CD4-positive, alpha-beta T cell treated with Interleukin-17A for 1 hour (primary cell): Measurements from ENCODE around the gene MYT1.
A peak's percentile ranks its signal among the peaks of the same experiment; 100 is the strongest.

Source experiments
- DNase-seq: peaks from one replicate; pipeline ENCODE4 v3.0.0-alpha.2; 2020

Gene MYT1

DNA sequence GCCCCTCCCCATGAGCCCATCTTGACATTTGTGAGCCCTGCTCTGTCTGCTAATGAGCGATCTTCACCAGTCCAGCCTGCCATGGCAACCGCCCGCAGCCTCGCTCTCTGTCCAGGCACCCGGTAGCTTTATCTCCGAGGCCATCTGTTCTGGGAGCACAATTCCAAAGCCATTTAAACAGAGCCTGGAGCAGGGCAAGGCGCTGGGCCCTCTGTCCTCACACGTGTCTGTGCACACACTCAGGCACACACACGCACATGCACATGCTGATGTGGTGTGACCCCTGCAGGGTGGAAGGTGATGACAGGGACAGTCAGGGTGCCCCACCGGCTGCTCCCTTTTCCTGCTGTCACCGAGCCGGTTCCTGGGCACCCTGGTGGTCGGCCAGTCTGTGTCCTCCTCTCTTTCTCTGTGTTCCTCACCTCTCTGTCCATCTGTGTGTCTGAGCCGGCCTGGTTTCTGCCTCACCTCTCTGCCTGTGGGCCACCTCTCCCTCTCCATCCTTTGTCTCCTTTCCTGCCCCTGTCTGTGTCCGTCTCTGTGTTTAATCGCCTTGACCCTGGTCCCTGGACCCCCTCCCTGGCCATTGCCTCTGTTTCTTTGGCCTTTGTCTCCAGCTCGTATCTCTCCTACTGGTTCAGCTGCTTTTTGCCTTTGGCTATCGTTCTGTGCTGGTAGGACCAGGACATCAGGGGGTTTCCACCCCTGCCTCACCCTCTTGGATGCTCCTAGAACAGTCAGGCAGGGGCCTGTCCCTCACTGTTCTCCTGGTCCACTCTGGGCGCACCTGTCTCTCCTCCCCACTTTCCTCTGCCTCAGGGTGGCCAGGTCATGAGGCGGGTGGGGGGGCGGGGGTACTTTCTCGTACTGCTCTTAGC is 8.8 kb upstream of the MYT1 start:
- DNase-seq, result no peak

GRCh38 chr20:64156136-64156885 is 7.9 kb upstream of the MYT1 start:
- no peak for DNase-seq

DNA sequence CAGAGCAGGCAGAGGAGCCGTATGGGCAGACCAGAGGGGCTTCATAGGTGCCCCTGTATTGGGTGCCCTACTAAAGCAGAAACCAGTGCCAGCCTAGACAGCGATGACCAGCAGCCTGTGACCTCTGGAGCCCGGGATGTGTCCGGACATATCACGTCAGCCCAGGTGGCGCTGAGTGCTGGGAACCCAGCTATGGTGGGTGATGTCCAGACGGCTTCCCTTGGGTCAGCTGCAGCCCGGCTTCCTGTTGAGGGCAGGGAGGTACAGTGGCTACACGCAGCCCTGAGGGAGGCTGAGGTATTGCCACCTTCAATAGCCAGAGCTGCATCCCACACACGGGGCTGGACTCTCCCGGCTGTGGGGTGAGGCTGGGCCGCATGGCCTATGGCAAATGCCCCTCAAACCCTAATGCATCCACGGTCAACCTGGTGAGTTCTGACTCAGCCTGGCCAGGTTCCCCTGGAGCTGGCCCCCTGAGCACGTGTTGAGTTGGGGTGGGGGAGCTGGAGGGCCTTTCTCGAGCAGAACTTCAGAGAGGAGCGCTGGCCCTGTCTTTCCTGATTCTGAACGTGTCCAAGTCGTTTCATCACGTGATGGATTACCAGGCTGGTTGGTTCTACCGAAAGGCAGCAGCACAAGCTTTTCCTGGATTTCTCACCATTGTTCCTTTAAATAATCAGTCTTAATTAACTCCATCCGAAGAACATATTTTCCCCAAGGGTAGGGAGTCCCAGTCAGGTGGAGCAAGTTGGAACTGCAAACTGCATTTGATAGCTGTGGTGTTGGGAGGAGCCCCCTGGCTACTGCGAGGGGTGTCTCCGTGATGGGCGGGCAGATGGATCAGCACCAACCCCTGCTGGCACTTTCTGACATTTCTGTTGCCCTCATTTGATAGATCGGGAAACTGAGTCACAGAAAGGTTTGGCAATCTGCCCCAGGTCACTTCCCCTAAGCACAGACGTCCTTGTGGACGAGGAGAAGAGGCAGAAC is 7.1 kb upstream of the MYT1 start:
- no peak for DNase-seq

DNA sequence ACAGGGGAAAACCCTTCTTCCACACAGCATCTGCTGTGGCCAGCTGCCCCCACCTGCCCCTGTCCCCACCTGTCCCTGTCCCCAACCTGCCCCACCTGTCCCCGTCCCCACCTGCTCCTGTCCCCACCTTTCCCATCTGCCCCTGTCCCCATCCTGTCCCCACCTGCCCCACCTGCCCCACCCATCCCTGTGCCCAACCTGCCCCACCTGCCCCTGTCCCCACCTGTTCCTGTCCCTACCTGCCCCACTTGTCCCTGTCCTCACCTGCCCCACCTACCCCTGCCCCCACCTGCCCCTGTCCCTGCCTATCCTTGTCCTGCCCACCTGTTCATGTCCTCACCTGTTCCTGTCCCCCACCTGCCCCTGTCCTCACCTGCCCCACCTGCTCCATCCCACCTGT is 6.4 kb upstream of the MYT1 start:
- no peak for DNase-seq

GRCh38 chr20:64158346-64159285 is 5.6 kb upstream of the MYT1 start:
- no peak for DNase-seq

- DNase-seq, result no peak
Observed at GRCh38 chr20:64159286-64159680, 5.0 kb upstream of the MYT1 start.

DNA sequence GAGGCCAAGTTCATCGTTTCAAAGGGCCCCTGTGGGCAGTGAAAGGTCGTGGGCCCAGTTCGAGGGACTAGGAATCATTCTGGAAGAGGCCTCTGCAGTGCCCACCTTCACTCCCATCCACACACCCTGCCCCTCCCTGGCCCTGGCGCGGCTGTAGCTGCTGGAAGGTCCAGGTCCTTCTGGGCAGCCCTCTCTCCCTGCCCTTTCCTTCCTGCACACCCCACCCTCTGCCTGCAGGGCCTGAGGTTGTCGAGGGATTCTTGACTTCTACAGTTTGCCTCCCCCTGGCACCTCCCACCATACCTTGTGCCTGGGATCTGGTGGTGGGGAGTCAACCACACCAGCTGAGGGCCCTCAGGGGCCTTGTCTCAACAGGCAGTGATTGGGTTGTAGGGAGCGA is 4.5 kb upstream of the MYT1 start:
- DNase-seq, result no peak

DNA sequence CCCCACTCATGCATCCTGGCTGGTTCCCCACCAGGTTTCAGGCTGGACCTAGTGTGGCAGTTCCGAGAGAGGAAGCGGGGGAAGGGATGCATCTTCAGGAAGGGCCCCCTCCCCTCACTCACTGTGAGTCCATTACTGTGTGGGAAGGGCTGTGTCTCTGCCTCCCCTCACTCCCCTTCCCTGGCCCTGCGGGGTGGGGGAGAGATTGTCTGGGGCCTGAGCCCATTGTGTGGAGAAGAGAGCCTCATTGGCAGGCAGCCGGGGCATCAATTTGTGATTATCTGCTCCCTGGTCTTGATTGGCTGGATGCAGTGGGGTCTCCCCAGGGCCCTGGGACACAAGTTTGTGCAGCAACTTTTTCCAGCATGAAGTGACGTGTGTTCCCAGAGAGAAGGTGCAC is 4.1 kb upstream of the MYT1 start:
- DNase-seq, result no peak

DNA sequence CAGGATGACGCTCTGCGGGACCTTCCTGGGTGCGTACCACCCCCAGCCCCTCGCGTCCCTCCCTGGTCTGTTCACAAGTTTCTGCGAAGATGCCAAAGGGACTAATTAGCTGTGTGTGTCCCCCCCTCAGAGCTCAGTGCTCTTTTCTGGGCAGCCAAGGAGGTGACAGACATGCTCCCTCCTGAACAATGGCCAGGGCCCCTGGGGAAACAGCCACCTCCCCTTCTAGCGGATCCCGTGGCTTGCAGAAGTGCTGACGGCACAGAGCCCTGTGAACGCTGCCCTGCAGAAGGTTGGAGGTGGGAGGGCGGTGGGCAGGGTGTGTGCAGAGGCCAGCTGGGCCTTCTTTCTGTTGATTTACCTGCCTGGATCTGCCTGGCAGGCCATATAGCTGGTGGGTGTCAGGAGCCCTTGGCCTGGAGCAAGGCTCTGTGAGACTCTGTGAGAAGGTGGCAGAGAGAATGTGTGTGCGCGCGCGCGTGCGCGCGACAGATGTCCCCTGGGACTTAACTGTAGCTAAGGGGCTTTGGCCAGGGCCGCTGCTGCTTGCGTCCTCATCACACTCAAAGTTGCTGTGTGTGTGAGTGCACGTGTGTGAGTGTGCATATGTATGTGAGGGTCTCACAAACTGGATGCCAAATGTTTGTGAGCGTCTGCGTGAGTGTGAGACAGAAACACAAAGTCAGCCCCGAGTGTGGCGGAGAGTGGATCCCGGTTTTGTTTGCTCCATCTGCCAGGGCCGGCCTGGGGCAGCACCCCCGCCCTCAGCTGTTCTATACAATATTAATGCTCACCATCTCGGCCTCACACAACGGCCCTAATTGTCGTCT is 3.5 kb upstream of the MYT1 start:
- no peak for DNase-seq

DNA sequence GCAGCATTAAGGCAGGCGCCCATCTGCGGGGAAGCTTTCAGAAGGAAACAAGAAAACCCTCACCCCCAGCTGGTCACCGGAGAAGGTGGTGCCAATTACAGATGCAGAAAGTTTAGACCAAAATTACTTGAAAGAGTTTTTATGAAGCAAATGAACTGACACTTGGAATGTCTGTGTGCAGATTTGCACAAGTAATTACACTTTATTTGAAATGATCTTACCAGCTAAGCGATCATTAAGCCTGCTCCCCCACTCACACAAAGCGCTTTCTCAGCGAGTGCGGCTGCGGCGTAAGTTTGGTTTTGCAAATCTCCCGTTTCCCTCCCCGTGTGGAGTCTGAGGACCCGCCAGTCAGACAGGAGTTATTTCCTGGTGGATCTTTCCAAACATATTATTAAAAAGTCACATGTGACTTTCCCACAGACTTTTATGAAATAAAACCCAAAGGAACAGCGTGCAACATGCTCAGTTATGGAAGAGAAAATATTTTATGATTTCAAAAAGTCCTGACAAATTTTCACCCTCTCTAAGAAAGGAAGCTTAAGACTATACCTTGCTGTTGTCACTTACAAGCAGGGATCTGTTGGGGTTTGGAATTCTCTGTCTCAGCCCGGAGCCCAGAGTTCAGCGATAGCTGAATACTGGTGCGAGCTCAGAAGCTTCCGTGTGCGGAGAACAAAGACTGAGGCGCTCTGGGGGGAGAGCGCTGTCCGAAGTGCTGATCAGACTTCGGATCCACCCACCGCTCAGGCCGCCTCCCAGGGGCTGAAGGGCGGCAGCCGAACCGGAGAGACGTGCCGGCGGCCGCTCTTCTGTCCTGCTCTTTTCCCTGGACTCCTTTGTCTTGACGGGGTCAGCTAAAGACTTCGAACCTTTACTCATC is 2.7 kb upstream of the MYT1 start:
- DNase-seq, result peak; percentile 22

DNA sequence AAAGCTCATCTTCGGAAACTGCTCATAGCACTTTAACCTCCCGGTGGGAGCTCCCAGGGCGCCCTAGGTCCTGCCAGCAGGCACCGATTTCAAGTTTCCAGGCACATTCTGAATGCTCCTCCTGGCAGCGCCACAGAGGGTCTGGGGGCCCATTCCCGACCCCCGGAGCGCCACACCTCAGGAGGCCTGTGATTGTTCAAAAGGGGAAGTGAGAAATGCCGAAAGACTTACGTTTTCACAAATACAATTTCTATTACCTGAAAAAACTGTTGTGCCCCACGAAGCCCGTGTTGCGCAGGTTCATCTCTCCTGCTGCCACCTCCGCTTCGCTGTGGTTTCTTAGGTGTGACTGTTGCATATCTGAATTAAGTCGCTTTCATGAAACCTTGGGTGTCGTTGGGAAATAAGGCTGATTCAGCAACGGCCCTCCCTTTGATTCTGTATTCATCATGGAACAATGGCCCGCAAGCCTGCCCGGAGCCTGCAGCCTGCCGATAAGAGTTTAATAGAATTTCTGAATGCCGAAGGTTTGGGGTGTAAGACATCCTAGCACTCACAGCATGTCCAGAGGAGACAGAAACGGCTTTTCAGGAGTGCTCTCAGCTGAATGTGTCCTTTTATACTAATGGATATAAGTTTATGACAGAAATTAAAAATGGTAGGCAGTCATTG is 1.9 kb upstream of the MYT1 start:
- no peak for DNase-seq

DNA sequence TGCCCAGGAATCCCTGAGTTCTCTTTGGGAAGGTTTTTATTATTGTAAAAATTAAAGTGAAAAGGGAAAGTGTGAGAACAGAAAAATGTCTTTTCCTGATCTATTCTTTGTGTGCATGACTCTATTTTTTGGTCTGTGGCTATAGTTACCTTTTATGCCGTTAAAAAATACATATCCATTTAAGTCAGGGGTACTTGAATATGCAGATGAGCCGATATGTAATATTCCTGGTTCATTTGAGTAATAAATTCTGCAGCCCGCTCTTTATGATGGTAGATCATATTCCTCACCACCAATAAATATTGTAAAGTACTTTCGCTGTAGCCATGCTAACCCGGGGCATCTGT is 503 bp upstream of the MYT1 start:
- no peak for DNase-seq

DNA sequence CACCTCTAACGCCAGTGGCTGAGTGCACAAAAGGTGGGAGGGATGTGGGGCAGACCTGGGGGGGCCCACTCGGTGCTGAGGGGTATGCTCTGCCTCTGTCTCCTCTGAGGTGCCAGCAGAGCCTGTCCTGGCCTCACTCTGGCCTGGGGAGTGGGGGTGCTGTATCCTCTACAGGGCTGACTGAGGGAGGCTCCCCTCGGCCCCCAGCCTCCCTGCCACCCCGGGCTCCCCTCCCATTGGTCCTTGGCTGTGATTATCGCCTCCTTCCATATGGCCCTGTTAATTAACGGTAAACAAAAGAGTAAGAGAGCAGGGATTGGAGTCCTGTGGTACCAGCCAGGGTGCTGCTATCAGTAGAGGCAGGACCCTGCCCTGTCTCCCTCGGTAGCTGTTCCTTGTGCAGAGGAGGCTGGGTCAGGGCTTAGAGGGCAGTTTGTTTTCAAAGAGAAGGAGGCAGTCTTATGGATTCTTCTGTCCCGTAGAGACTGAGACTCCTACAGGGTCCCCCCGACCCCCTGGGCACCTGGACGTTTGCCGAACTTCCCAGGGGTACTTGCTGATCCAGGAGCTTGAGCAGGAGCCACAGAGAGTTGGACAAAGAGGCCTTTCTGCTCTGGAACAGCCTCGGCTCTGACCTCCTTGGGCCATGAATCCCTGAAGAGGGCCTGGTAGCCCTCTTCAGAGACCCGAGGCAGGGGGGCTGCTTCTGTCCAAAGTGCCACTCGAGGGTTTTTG is 1.8 kb downstream of the MYT1 start:
- DNase-seq, result no peak

DNA sequence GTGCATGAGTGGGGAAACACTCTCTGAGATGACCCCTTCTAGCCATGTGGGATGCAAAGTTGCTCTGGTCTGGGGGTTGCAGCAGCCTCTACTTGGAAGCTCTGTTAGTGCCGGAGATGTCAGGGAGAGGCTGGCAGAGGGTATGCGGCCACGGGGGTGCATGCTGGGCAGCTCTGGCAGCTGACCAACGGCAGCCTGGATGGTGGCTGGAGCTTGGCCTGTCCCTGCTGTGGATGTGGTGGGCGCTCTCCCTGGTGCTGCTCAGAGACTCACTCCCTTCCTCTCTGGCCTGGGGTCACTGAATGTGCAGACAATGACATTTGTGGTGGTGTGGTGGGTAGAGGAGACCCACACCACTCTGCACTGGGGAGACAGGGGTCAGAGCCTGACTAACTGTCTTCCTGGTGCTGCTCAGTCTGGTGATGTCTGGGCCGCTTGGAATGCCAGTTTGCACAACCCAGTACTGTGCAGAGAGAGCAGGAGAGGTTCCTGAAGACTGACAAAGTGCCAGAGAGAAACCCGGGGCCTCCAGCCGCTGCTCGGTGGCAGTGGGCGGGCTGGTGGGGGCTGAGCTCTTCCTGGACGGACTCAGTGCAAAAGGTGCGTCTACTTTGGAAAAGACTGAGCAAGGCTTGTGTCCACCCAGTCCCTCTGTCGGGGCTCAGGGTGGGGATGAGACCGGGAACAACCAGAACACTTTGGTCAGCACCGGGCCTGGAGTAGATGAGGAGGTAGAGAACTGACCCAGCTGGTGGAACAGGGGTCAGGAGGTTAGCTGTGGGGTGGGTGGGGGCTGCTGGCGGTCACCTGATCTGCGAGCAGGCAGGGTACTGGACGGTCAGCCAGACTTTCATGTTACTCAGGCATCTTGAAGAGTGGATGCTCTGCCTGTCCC is 2.7 kb downstream of the MYT1 start:
- no peak for DNase-seq

DNA sequence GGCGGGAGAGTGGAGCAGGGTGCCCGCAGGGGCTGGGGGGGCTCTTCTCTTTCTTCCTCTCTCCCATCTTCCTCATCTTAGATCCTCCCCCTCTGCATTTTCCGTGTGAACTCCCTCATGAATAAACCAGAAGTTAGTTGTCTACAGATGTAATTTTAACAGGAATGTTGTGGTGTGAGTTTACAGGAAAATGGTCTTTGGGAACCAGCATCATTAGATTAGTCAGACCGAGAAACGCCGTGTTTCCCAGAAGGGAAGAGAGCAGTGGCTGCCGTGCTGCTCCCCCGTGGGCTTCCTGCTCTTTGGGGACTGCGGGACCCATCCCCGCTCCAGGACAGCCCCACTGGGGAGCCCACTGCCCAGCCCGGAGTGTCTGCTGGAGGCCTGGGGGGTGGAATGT is 3.4 kb downstream of the MYT1 start:
- no peak for DNase-seq

GRCh38 chr20:64168381-64169090 is 4.3 kb downstream of the MYT1 start:
- DNase-seq, result no peak

- no peak for DNase-seq
Observed at GRCh38 chr20:64169091-64169560, 4.9 kb downstream of the MYT1 start.
